ENCODE data around the gene CFAP46. TPM values are rescaled to one million over a fixed set of nuclear protein-coding genes. Genes with fewer than 3 reads are reported as not detected.

The CFAP46 gene
- total and polyA plus RNA-seq, 2 of the 4 experiments (the other 2 are of a cell fraction), result 1.3 to 1.8 TPM

- Histone ChIP-seq H3K9me1 (ENCODE audit: insufficient read depth, low read length) (no peaks in the 10 kb centered on the region), H3K4me3 (ENCODE audit: insufficient read depth, low read depth, low read length) (no peak overlapping the region), H3K4me2 (ENCODE audit: low read depth, low read length) (no peak overlapping the region), H2BK5ac (ENCODE audit: low read depth, low read length, poor library complexity, severe bottlenecking) (no peak overlapping the region), H3K9ac (ENCODE audit: low read depth, low read length) (no peak overlapping the region), H3K4me1 (ENCODE audit: control insufficient read depth, insufficient read depth, low read length) (no peaks in the 10 kb centered on the region), H4K8ac (ENCODE audit: low read depth in 2 of 2, low read length in 2 of 2) (no peak overlapping the region), H2AK5ac (ENCODE audit: low read depth, low read length) (no peak overlapping the region), H2BK120ac (ENCODE audit: low read depth, low read length) (no peak overlapping the region), H3K14ac (replicated peaks; ENCODE audit: low read depth, low read length) (no peak overlapping the region), H3K56ac (ENCODE audit: extremely low read depth, insufficient read depth, low read length) (no peak overlapping the region), H3K9me3 (ENCODE audit: control insufficient read depth, insufficient read depth, low read length) (no peaks in the 10 kb centered on the region), H3K79me1 (ENCODE audit: low read depth in 1 of 2, low read length in 2 of 2) (no peaks in the 10 kb centered on the region), H3K27me3 (ENCODE audit: control insufficient read depth, insufficient read depth, low read length) (peaks cover 29% of the 10 kb centered on the region; the same call in 1 of the 2 replicates), H4K91ac (ENCODE audit: insufficient read depth, low read depth, low read length) (no peak overlapping the region), H3K18ac (ENCODE audit: low read depth, low read length) (no peak overlapping the region), H3K27ac (ENCODE audit: insufficient read depth, low read length) (no peak overlapping the region), H2BK15ac (ENCODE audit: low read depth, low read length) (no peak overlapping the region), H3K36me3 (ENCODE audit: control insufficient read depth, insufficient read depth, low read length) (no peaks in the 10 kb centered on the region), H3K23ac (ENCODE audit: low read depth, low read length) (no peak overlapping the region), H2AK9ac (replicated peaks; ENCODE audit: low read depth, low read length, poor library complexity) (no peak overlapping the region), H2BK20ac (ENCODE audit: low read depth, low read length) (no peak overlapping the region), H2AFZ (replicated peaks; ENCODE audit: low read length, poor library complexity) (peak overlapping the region; percentile 21), H3K4ac (ENCODE audit: low read depth, low read length) (no peak overlapping the region), H4K5ac (ENCODE audit: low read depth, low read length) (no peak overlapping the region), H4K20me1 (ENCODE audit: insufficient read depth, low read length) (no peaks in the 10 kb centered on the region)
- intact Hi-C loops (cut with micrococcal nuclease), result no loop called here
- ATAC-seq (ENCODE audit: low read depth), result no peak
- POLR2A ChIA-PET (ENCODE audit: unreplicated experiment), result no interaction called here
- in situ Hi-C loops (cut with MboI; ENCODE audit: low sequenced_read_pairs), result no loop called here
- dilution Hi-C loops (cut with HindIII; ENCODE audit: low sequenced_read_pairs, unreplicated experiment), result no loop called here
- no peak for TF ChIP-seq CEBPB (IDR thresholded peaks at IDR 0.05; ENCODE audit: low read depth, low read length)
- TF ChIP-seq FOS (IDR thresholded peaks at IDR 0.05; ENCODE audit: low read depth, low read length), result no peak
- no peak for TF ChIP-seq SMC3 (IDR thresholded peaks at IDR 0.05; ENCODE audit: low read depth, low read length)
- BruUV-seq (replicated peaks), result no TSS peak
- no peak for DNase-seq
- CTCF ChIA-PET, result no interaction called here
- 94% methylated on average over 6 of the region's 38 CpGs; no CpG with 5 or more reads in 1 of the 2 experiments for WGBS, 2 experiments (ENCODE audit: extremely low coverage in 2 of 2, insufficient read length in 1 of 2)
Measured at GRCh38 chr10:132809232-132810140, 132.9 kb downstream of the CFAP46 start.
